Calu3 (cell line): ENCODE results near the gene PPME1. TPM values are rescaled to one million over a fixed set of nuclear protein-coding genes. Genes with fewer than 3 reads are reported as not detected.
A peak's percentile ranks its signal among the peaks of the same experiment; 100 is the strongest.

Experiments
- BruUV-seq: library from RNA; stranded (reverse); fragments of 400-500 nt; replicated peaks from 2 replicates; lab custom pipeline; 2021; lab: Mats Ljungman, UMichigan
- CTCF ChIA-PET: fragments of 300-600 bp; sonication (Branson Sonifier 250); formaldehyde crosslinking; loops from one replicate; lab custom pipeline; 2022; ENCODE audit warnings: antibody characterized with exemption; lab: Charles Lee
- DNase-seq: peaks from one replicate; pipeline ENCODE4 v3.0.0; 2022
- H3K27ac Mint-ChIP-seq: one replicate; pipeline ENCODE4 v1.8.0; 2022; ENCODE audit warnings: mixed read lengths; ENCODE audit not compliant: unreplicated experiment
- H3K27me3 Mint-ChIP-seq: one replicate; pipeline ENCODE4 v1.8.0; 2022; ENCODE audit warnings: mixed read lengths; ENCODE audit not compliant: unreplicated experiment
- H3K36me3 Mint-ChIP-seq: one replicate; pipeline ENCODE4 v1.8.0; 2022; ENCODE audit warnings: mild to moderate bottlenecking, moderate library complexity, mixed read lengths; ENCODE audit not compliant: insufficient read depth, unreplicated experiment
- H3K4me1 Mint-ChIP-seq: one replicate; pipeline ENCODE4 v1.8.0; 2022; ENCODE audit warnings: mild to moderate bottlenecking, low read depth, mixed read lengths; ENCODE audit not compliant: unreplicated experiment
- H3K4me3 Mint-ChIP-seq: one replicate; pipeline ENCODE4 v1.8.0; 2022; ENCODE audit warnings: mild to moderate bottlenecking, low read depth, moderate library complexity, mixed read lengths; ENCODE audit not compliant: unreplicated experiment
- H3K9me3 Mint-ChIP-seq: one replicate; pipeline ENCODE4 v1.8.0; 2022; ENCODE audit warnings: low read depth, mixed read lengths; ENCODE audit not compliant: unreplicated experiment
- intact Hi-C: fragments of 100-400 bp; cut with micrococcal nuclease; formaldehyde crosslinking; loops from one replicate; pipeline ENCODE4 v1.10.0; 2022; ENCODE audit not compliant: unreplicated experiment
- total RNA-seq: library from RNA; stranded (reverse); gene quantifications from 2 replicates; pipeline ENCODE4 v1.2.3, GENCODE V29; 2022
- TF ChIP-seq, protein P1 (sequence below): fragments of 200-600 bp; IDR thresholded peaks from one replicate; pipeline ENCODE4 v1.8.0; 2022; ENCODE audit warnings: antibody characterized with exemption; ENCODE audit not compliant: unreplicated experiment

The PPME1 gene
- total RNA-seq, 1 experiment from 2014 or later = 55.0 TPM

DNA sequence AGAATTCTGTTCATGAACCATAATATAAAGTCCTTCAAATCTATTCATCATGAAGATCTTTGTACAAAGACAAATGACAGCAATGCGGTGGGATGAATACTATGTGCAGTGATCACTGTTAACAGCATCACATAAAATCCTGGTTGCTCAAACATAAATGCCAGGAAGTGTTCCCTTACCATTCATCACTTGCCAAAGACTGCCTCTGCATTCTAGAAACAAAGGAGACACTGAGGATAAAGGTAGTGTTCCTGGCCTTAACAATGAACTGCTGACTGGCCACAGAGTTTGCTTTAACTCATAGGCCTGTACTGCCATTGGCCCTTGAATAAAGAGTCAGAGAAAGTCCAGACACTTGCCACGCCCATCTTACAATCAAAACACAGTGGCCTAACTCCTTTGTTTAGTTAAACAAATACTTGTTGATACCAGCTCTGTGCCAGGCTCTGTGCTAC, 29.8 kb upstream of the PPME1 start:
- no peak overlapping the region for H3K27ac Mint-ChIP-seq
- no peaks in the 10 kb centered on the region for H3K27me3 Mint-ChIP-seq
- TF ChIP-seq, protein P1, sequence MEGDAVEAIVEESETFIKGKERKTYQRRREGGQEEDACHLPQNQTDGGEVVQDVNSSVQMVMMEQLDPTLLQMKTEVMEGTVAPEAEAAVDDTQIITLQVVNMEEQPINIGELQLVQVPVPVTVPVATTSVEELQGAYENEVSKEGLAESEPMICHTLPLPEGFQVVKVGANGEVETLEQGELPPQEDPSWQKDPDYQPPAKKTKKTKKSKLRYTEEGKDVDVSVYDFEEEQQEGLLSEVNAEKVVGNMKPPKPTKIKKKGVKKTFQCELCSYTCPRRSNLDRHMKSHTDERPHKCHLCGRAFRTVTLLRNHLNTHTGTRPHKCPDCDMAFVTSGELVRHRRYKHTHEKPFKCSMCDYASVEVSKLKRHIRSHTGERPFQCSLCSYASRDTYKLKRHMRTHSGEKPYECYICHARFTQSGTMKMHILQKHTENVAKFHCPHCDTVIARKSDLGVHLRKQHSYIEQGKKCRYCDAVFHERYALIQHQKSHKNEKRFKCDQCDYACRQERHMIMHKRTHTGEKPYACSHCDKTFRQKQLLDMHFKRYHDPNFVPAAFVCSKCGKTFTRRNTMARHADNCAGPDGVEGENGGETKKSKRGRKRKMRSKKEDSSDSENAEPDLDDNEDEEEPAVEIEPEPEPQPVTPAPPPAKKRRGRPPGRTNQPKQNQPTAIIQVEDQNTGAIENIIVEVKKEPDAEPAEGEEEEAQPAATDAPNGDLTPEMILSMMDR = no peak
- no peaks in the 10 kb centered on the region for H3K36me3 Mint-ChIP-seq
- peak; percentile 45 for DNase-seq
- H3K4me3 Mint-ChIP-seq = no peak overlapping the region
- intact Hi-C loops = no loop called here
- BruUV-seq = no TSS peak
- CTCF ChIA-PET = no interaction called here
- peaks cover 33% of the 10 kb centered on the region for H3K4me1 Mint-ChIP-seq
- H3K9me3 Mint-ChIP-seq = no peaks in the 10 kb centered on the region

DNA sequence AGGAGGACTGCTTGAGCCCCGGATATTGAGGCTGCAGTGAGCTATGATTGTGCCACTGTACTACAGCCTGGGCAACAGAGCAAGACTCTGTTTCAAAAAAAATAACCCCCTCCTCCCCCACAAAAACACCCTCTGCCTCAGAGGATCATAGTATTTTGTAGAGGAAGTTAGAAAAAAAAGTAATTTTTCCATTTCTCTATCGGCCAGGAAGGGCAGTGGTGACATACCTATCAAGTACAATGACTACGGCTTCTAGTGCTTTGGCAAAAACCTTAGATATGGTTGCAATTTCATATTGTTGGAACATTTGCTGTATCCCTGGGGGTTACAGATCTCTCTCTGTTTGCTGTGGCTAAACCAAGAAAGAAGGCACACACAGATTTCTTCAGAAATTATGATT, 29.2 kb upstream of the PPME1 start:
- no peak for DNase-seq
- TF ChIP-seq, protein P1 = no peak
- Mint-ChIP-seq H3K9me3 (no peaks in the 10 kb centered on the region), H3K4me3 (no peak overlapping the region), H3K27me3 (no peaks in the 10 kb centered on the region), H3K36me3 (no peaks in the 10 kb centered on the region), H3K27ac (no peak overlapping the region), H3K4me1 (peaks cover 33% of the 10 kb centered on the region)
- intact Hi-C loops = no loop called here
- BruUV-seq = no TSS peak
- CTCF ChIA-PET = no interaction called here

DNA sequence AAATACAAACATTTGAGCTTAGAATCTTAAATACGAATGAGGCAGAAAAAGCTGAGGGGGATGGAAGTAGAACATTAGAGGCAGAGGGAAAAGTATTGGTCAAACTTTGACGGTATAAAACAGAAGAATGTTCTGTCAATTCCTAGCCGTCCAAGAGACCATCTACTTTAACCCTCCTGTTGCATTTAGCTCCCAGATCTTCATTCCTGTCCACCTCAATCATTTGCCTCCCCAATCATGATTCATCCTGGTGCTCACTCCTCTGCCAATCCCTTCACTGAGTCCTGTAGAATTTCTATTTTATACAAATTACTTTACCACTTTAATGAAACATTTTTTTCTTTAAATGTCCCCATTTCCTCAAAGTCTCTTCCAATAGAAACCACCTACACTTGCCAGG, 28.5 kb upstream of the PPME1 start:
- intact Hi-C loops = no loop called here
- BruUV-seq = no TSS peak

DNA sequence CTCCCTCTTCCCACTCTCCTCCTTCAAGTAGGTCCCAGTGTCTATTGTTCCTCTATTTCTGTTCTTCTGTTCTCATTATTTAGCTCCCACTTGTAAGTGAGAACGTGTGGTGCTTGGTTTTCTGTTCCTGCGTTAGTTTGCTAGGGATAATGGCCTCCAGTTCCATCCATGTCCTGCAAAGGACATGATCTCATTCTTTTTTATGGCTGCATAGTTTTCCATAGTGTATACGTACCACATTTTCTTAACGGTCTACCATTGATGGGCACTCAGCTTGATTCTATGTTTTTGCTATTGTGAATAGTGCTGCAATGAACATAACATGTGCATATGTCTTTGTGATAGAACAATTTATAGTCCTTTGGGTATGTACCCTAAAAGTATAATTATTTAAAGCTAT, 26.5 kb upstream of the PPME1 start:
- no peak for DNase-seq
- intact Hi-C loops = no loop called here
- TF ChIP-seq, protein P1 = no peak
- no TSS peak for BruUV-seq
- peaks cover 24% of the 10 kb centered on the region for H3K4me1 Mint-ChIP-seq
- no peaks in the 10 kb centered on the region for H3K27me3 Mint-ChIP-seq
- no peaks in the 10 kb centered on the region for H3K9me3 Mint-ChIP-seq
- no peak overlapping the region for H3K4me3 Mint-ChIP-seq
- CTCF ChIA-PET = no interaction called here
- no peak overlapping the region for H3K27ac Mint-ChIP-seq
- no peaks in the 10 kb centered on the region for H3K36me3 Mint-ChIP-seq

More for the DNA sequence above, 28.5 kb upstream of the PPME1 start:
- no peaks in the 10 kb centered on the region for H3K36me3 Mint-ChIP-seq
- no peaks in the 10 kb centered on the region for H3K27me3 Mint-ChIP-seq
- H3K27ac Mint-ChIP-seq = no peak overlapping the region
- DNase-seq = no peak
- H3K9me3 Mint-ChIP-seq = no peaks in the 10 kb centered on the region
- TF ChIP-seq, protein P1 = no peak
- peaks cover 33% of the 10 kb centered on the region for H3K4me1 Mint-ChIP-seq
- CTCF ChIA-PET = no interaction called here
- no peak overlapping the region for H3K4me3 Mint-ChIP-seq
